Left colon (tissue), 2 donors: ENCODE results near the gene PRND. TPM values are rescaled to one million over a fixed set of nuclear protein-coding genes. Genes with fewer than 3 reads are reported as not detected.
A peak's percentile ranks its signal among the peaks of the same experiment; 100 is the strongest.

Source experiments
- ATAC-seq: fragments of 200-7000 bp; cut with Tn5 transposase; one replicate; pipeline ENCODE4 v1.9.1; 2020; ENCODE audit warnings: mild to moderate bottlenecking, moderate library complexity
- DNase-seq, 2 donors: peaks; one replicate each; pipeline ENCODE4 v3.0.0-alpha.2; 2020
- intact Hi-C, 2 donors: fragments of 100-400 bp; cut with DNase I in 1 of 2; cut with micrococcal nuclease in 1 of 2; formaldehyde crosslinking; loops; one replicate each; pipeline versions ENCODE4 v1.11.2 to v1.14.0; 2022; cut with DNase I, micrococcal nuclease
- long read RNA-seq: library from polyadenylated mRNA; unstranded; transcript quantifications from one replicate; pipeline ENCODE4 v2.0.0, GENCODE V29; 2021
- total RNA-seq, 2 donors: library from RNA; stranded (reverse); fragmentation: NEBNext Ultra II Directional; extraction: Animal tissue kit (Norgen Biotek cat#: 25700); gene quantifications; one replicate each; pipeline ENCODE4 v1.2.1, GENCODE V29; 2021
- donor health status: DM: no; HTN: no; CAD: no.
- donor health status: DM: yes; HTN: yes; CAD: no.

Gene PRND, protein sequence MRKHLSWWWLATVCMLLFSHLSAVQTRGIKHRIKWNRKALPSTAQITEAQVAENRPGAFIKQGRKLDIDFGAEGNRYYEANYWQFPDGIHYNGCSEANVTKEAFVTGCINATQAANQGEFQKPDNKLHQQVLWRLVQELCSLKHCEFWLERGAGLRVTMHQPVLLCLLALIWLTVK
- total RNA-seq: under 1 TPM in 1 of 2 donors, not detected in 1; 0.20 TPM
- long read RNA-seq: 0 reads

DNA sequence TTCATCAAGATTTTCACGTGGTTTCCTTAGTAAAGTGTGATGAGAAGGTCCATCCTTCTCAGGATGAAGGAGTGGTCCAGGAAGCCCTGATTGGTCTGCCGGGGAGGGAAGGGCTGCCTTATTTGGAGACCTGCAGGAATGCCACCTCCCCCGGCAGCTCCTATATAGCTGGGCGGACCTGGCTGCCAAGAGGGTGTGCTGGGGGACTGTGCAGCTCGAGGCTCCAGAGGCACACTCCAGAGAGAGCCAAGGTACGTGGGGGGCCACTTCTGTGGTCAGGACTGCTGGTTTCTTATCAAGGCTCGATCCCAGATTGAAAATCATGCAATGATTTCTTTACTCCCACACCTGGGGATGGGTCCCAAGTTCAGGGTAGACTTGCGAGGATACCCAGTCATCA is at the start of gene PRND:
TSS of gene PRND (plus strand) at position 191 of the 400 bp plus-strand sequence. CDS start 2,643 bp downstream, outside the sequence.
- no peak for DNase-seq
- intact Hi-C loops: no loop called here
- no peak for ATAC-seq

DNA sequence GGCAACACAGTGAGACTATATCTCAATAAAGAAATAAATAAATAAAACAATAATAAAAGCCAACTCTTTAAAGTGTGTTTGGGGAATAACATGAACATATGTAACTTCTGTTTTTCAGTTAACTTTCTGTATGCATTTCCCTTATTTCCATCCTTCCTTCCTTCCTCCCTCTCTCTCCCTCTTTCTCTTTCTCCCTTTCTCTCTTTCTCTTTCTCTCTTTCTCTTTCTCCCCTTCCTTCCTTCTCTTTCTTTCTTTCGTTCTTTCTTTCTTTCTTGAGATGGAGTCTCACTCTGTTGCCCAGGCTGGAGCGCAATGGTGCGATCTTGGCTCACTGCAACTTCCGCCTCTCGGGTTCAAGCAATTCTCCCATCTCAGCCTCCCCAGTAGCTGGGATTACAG is 48.8 kb upstream of the PRND start:
- DNase-seq: no peak
- no peak for ATAC-seq
- intact Hi-C loops: no loop called here

DNA sequence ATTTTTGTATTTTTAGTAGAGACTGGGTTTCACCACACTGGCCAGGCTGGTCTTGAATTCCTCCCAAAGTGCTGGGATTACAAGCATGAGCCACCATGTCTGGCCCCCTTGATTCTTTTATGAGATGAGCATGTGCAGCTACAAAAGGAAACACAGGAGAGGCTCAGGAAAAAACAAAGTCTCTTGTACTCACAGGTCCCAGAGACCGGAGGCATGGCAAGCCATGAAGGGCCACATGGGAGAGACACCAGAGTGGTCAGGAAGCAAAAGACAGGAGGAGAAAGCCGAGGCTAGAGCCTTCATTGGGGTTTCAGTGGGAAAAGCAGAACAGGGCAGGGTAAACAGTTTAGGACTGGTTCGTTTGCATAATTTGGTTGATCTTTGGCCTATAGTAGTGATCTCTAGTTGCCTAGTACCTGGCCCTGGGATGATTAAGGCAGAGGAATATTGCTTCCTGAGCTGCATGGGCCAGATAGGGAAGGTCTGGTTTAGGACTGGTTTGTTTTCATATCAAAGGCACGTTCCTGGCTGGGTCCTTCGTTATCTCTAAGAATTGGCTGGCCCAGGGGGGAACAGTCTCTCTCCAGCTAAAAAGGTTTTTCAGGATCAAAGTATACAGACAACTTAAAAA is 48.2 kb upstream of the PRND start:
- DNase-seq: no peak
- no peak for ATAC-seq
- intact Hi-C loops: no loop called here

DNA sequence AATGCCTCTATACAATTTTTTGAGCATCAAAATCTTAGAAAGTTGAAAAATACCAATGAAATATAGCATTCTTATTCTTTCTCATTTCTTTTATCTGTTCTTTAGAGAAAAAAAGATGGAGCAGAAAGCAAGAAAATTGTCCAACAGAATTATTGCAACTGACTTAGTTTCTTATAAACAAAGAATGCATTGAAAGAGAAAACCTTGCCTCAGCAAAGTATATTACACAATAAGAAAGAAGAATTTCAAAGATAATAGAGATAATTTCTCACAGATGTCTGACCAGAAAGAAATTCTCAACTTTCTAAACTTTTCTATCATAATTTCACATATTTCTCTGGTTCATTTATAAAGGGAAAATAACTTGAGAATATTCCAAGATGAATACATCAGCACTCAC is 47.0 kb upstream of the PRND start:
- no peak for DNase-seq
- intact Hi-C loops: no loop called here

DNA sequence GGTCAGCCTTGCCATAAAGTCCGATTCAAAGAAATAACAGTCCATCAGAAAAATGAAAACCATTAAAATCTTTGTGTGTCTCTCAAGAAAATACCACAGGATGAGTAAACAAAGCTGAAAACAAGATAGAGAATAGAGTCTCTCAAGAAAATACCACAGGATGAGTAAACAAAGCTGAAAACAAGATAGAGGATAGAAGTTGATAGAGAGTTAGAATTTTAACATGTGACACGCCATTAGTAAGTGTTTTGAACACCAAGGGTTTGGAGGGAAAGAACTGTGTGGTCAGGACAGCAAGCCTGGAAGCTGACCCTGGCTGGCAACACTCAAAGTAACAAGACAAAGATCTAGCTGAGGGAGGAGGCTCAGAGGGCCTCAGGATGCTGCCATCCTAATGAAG is 43.9 kb upstream of the PRND start:
- no peak for ATAC-seq
- intact Hi-C loops: no loop called here
- no peak for DNase-seq

More for the DNA sequence above, 47.0 kb upstream of the PRND start:
- ATAC-seq: no peak

DNA sequence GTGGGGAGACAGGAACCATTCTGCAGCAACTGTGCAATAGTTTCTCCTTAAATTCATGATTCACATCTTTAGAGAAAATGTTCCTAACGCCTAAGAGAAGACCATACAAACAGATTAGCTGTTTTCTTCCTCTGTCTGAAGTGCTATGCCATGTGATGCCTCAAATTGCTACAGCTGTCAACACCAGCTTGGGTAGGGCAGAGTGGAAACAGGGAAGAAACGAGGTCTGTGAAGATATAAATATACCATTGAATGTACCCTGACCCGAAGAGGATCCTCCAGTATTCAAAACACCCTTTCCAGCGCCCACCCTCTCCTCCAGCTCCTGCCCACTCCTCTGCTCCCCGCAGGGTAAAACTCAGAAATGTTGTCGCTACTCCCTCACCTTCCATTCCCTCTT is 40.3 kb upstream of the PRND start:
- no peak for DNase-seq
- ATAC-seq: no peak
- intact Hi-C loops: no loop called here

DNA sequence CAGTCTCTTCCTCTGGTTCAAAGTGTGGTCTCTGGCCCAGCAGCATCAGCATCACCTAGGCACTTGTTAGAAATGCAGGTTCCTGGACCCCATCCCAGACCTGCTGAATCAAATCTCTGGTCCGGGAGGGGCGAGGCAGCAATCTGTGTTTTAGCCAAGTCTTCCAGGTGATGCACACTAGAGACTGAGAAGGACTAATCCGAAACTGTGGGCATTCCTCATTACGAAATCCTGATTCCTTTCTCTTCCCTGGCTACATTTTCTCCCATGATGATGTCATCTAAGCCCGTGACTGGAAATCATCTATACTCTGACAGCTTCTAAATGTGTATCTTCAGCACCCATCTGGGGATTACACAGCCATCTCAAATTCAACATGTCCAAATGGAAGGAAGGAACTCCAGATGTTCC is 39.7 kb upstream of the PRND start:
- ATAC-seq (no peak), DNase-seq (no peak)
- intact Hi-C loops: no loop called here

DNA sequence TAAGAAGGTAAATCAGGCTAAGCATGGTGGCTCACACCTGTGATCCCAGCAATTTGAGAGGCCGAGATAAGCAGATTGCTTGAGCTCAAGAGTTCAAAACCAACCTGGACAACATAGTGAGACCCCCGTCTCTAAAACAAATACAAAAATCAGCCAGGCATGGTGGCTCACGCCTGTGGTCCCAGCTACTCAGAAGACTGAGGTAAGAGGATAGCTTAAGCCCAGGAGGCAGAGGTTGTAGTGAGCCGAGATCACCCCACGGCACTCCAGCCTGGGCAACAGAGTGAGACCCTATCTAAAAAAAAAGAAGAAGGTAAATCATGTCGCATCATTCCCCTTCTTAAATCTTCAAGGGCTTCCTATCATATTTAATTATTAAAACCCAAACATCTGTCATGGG is 39.0 kb upstream of the PRND start:
- intact Hi-C loops: no loop called here
- DNase-seq: no peak
- ATAC-seq: no peak

DNA sequence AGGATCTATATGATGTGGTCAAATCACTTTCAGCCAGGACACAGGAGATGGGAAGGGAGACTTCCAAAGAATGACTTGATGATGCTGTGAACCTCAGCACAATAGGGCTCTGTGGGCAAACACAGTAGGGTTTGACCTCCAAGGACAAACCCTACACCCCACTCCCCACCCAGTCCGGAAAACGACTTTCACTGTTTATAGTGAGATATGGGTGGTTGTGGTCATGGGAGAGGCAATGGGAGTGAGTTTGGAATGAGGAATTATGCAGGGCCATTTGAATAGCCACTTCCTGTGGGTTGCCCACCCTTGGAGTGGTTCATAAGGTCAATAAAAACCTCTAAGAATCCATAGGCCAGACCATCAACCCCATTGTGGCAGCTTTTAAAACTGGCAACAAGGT is 38.4 kb upstream of the PRND start:
- intact Hi-C loops: no loop called here
- no peak for DNase-seq
- no peak for ATAC-seq

DNA sequence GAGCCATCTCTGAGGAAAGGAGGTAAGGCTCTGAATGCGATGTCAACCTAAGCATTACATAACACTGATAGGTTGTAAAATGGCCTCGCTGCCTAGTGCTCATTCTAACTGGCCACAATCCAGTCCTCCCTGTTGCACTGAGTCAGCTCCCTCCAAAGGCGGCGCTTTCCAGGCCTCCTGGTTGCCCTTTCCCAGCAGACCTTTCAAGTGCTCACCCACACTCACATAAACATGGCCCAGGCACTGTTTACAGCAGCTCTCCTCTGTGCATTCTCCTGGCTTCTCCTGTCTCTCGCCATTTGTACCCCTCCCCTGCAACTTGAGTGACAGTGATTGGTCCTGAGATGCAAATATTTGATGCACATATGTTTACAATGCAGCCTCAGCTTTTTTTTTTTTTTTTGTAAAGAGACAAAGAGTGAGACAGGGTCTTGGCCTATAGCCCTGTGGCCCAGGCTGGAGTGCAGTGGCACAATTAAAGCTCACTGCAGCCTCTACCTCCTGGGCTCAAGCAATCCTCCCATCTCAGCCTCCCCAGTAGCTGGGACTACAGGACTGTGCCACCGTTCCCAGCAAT is 36.8 kb upstream of the PRND start:
- peak in 1 of 2 donors; percentile 52 for DNase-seq
- intact Hi-C loops: no loop called here
- no peak for ATAC-seq

DNA sequence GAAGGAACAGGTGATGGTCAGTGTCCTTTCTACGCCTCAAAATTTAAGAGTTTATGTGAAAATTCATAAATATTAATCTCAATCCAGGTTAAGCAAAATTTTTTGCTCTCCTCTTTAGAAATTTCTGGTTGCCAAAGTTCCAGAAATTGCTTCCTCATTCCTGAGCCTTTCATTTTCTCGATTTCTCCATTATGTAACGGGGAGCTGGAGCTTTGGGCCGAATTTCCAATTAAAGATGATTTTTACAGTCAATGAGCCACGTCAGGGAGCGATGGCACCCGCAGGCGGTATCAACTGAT is 35.8 kb upstream of the PRND start:
- ATAC-seq: no peak
- DNase-seq: no peak
- intact Hi-C loops: no loop called here

DNA sequence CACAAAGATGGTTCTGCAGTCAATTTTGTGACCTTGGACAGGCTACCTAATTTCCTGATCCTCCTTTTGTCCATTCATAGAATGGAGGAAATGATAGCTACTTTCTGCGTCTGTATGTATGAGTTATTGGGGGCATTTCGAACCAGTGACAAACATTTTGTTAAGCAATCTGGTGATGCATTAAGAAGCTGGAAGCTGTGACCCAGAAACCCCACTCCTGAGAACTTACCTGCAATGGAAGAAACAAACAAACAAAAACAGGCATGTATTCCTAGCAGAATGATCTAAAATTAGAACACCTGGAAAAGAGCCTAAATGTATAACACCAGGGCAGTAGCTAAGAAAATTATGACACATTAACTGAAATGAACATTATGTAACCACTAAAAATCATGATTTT is 33.4 kb upstream of the PRND start:
- DNase-seq: no peak
- intact Hi-C loops: no loop called here
- no peak for ATAC-seq

DNA sequence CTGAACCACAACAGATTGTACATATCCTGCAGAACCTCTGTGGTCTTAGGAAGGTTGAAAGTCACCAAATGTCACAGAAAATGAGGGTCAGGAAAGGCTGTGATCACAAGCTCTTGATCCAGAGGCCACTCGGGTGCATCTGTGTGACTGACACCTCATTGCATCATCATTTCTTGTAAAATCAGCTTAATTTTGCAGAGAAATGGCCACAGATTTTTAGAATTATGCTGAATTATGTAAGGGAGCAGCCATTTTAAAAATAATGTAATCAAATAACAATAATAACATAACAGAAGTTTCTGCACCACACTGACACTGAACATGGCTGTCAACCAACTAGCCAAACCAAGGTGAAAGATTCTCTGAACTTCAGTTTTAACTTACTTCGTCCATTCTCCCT is 32.5 kb upstream of the PRND start:
- intact Hi-C loops: no loop called here
- DNase-seq (no peak), ATAC-seq (no peak)

DNA sequence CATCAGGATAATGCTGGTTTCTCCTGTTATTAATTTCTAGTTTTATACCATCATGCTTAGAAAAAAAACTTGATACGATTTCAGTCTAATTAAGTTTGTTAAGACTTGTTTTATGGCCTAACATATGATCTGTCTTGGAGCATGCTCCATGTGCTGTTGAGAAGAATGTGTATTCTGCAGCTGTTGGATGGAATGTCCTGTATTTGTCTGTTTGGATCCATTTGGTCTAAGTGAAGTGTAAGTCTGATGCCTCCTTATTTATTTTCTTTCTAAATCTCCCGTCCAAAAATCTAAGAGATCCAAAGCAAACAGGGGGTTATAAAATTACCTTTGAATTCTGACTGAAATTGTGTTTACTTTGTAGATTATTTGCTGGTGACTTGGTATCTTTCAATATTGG is 30.0 kb upstream of the PRND start:
- DNase-seq: no peak
- ATAC-seq: no peak
- intact Hi-C loops: no loop called here

DNA sequence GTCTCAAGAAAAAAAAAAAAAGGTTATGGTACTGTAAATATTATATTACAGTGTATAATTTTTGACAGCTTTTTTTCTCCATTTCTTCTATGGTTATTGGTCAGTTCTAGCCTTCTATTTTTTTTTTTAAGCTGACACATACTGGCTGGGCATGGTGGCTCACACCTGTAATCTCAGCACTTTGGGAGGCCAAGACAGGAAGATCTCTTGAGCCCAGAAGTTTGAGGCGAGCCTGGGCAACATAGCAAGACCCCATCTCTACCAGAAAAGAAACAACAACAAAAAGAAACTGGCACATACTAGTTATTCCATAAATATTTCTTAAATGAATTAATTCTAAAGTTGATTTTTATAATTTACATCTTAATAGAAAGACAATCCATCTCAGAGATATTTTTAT is 27.6 kb upstream of the PRND start:
- intact Hi-C loops: no loop called here
- ATAC-seq (no peak), DNase-seq (no peak)

DNA sequence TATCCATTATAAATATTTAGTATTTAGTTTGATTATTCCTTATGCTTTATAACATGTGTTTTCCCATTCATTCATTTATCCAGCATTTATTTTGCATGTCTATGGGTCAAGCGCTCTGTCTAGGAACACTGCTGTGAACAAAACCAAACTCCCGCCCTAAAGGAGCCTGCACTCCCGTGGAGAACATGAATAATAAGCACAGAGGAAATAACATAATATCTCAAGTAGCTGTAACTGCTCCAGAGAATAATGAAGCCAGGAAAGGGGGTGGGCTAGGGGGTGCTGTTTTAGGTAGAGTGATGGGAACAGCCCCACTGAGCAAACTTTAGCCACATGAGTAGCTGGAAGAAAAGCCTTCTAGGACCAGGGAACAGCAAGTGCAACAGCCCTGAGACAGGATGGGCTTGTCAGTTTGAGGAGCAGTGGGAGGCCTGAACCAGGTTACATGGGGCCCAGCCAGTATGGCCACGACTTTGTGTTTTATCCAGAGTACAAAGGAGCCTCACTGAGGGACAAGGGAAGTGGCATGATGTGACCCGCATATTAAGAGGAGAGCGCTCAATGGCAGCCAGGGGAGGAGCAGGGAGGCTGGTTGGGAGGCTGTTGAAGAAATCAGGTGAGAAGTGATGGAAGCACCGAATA is 24.4 kb upstream of the PRND start:
- intact Hi-C loops: no loop called here
- ATAC-seq (no peak), DNase-seq (no peak)

DNA sequence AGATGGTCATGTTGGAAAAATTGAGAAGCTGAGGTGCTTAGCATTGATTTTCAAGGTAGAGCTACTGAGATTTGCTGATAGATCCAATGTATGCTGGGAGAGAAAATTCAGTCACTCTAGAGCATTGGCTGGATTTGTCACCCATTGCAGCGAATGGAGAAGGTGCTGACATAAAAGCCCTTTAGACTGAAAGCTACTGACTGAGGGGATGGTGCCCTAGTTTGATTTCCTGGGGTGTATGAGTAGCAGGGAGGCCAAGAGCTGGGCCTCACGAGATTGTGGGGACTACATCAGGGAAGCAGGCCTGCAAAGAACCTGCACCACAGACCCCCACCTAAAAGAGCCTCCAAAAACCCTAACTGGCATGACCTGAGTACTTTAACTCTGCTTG is 23.9 kb upstream of the PRND start:
- ATAC-seq: no peak
- intact Hi-C loops: no loop called here

DNA sequence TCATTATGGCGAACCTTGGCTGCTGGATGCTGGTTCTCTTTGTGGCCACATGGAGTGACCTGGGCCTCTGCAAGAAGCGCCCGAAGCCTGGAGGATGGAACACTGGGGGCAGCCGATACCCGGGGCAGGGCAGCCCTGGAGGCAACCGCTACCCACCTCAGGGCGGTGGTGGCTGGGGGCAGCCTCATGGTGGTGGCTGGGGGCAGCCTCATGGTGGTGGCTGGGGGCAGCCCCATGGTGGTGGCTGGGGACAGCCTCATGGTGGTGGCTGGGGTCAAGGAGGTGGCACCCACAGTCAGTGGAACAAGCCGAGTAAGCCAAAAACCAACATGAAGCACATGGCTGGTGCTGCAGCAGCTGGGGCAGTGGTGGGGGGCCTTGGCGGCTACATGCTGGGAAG is 22.5 kb upstream of the PRND start:
- DNase-seq (no peak), ATAC-seq (no peak)
- intact Hi-C loops: no loop called here

More for the DNA sequence above, 23.9 kb upstream of the PRND start:
- no peak for DNase-seq

DNA sequence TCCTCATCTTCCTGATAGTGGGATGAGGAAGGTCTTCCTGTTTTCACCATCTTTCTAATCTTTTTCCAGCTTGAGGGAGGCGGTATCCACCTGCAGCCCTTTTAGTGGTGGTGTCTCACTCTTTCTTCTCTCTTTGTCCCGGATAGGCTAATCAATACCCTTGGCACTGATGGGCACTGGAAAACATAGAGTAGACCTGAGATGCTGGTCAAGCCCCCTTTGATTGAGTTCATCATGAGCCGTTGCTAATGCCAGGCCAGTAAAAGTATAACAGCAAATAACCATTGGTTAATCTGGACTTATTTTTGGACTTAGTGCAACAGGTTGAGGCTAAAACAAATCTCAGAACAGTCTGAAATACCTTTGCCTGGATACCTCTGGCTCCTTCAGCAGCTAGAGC is 21.8 kb upstream of the PRND start:
- intact Hi-C loops: no loop called here
- no peak for DNase-seq

DNA sequence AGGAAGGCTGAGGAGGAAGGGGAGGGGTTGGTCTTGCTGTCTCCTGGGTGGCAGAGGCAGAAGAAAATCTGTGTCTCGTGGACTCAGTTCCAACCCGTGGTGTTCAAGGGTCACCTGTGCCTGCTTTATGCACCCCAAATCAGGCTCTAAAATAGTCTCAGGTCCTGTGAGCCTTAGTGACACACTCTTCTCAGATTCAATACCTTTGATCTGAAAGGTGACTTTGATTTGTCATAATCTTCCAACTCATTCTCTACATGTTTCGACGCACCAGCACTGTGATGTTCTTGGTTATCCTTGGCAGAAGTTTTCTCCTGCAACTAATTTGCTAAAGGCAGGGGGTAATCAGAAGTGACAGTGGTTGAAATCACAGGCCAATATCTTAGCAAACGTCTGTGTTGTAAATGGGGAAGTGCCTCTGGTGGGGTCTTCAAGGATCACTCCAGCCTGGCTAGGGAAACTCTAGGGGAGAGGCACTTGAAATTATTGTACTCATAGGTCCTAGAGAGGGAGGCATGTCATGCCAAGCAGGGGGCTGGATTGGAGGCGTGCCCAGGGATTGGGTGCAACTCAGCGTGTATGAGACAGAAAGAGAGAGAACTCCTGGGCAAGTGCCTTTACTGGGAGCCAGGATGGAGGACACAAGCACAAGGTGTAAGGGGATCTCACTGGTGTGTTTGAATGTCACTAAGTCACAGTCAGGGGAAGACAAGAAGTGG is 19.0 kb upstream of the PRND start:
- intact Hi-C loops: no loop called here
- ATAC-seq (no peak), DNase-seq (no peak)

More for the DNA sequence above, 21.8 kb upstream of the PRND start:
- ATAC-seq: no peak
